GM18505 (cell line): Measurements from ENCODE around the gene ATG2A.

Experiments used
- ATAC-seq: cut with Tn5 transposase; IDR thresholded peaks from one replicate; pipeline ENCODE4 v1.9.1; 2021; ENCODE audit not compliant: unreplicated experiment
- POLR2A ChIP-seq: IDR thresholded peaks from 4 replicates; pipeline ENCODE4 v1.6.1; 2011; ENCODE audit warnings: borderline replicate concordance; ENCODE audit not compliant: insufficient read depth, insufficient read length; ENCODE audit errors: extremely low read depth

The ATG2A gene

DNA sequence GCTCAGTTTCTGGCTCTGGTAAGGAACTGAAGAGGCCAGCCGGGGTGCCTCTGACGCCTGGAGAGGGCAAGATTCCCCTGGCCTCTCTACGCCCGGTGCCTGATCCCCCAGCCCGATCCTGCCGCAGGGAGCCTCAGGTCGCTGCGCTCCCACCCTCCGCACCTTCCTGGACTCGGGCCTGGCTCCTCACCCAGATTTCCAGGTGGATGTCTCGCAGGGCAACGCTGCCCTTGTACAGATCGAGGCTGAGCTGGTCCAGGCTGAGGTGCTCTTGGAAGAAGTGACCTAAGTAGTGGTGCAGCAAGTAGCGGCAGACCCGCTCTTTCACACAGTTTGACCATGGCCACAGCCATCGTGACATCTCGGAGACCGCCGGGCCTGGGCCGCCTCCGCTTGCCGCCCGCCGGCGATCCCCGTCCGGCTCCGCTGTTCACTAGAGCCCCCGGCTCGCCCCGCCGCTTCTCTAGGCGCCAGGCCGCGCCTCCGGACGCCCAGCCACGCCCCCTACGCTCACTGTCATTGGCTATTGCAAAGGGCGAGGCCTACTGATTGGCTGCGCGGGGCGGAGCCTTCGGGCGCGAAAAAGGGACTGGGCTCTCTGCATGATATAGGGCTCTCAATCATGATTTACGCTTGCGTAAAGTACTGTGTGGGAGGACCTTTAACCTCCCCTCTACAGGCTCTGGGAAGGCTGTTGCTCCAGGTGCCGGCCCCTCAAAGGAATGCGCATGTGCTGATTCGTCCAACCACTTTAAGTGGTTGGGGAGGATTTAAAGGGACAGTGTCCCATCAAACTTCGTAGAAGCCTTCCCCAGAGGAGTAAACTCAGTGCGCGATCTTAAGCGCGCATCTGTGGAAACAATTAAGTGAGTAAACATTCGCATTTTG lies at the start of gene ATG2A:
Gene ATG2A, minus strand, starts transcription at position 435 of the 888 bp plus-strand sequence. Its CDS starts 74 bp downstream, at position 361.
- peak; percentile 87 for ATAC-seq
- TF ChIP-seq POLR2A, result peak; percentile 71

DNA sequence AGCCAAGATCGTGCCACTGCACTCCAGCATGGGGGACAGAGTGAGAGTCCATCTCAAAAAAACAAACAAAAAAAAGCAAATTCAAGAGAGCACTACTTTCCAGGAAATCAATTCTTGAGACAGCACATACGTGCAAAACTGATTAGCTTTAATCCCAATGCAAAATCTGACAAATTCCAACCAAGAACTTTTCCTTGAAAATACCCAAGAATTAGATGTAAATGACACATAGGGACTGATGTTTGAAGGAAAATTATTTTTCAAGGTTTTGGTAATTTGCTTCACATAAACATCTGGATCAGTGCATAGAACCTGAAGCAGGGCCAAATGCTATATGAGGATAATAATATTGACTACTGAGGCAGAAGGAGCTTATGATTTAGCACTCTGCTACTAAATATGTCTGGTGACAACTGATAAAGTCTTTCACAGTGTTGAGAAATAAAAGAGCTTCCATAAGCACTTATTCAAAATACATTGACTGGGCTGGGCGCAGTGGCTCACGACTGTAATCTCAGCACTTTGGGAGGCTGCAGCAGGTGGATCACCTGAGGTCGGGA lies 46.1 kb upstream of the ATG2A start:
- ATAC-seq, result no peak
- TF ChIP-seq POLR2A, result no peak

DNA sequence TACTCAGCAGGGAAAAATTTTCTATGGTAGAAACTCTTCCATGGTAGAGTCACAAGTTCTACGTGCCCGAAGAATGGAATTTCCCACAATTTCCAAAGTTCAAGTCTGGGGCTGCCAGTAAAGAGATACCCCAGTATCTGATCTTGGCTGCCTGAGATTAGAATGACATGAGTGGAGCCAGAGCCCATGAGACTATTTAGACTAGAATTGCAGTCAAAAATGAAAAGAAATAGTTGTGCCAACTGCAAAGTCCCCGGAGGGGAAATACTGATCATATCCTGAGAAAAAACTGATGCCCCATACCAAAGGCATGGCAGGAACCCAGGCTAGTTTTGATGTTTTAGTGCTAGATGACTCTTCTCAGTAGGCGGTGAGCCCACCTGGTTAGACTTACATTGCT lies 43.7 kb upstream of the ATG2A start:
- no peak for ATAC-seq
- TF ChIP-seq POLR2A, result no peak

DNA sequence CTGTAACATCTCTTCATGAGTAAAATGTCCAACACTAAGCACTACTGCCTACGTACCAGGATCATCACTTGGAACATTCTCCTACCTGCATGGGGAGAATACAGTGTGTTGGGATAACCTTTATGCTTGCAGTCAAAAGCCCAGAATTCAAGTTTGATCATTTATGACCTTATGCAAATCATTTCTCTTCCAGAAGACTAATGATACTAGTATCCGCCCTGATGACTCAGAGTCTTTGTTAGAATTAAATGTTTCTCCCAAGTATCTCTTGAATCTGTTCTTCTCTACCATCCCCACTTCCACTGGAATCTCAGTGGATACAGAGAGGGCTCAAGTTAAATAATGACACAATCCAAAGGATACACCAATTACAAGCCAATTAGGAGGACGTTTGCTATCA lies 42.5 kb upstream of the ATG2A start:
- no peak for ATAC-seq
- TF ChIP-seq POLR2A, result no peak

DNA sequence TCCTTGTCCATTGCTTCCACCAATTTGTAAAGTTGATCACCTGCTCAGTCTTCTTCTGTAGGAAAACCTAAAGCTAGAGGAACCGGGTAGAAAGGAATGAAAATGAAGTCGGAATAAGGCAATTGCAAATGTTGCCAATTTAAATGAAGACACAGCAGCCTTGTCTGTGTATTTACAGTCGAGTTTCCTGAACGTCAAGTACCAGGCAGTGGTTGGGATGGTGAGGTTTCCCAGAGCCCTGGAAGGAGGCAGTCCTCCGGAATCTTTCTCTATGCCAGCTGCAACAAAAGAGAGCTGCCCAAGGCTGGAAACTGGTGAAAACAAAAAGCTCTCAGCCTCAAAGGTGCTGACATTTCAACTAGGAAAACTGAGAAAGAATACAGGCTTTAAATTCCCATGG lies 37.2 kb upstream of the ATG2A start:
- TF ChIP-seq POLR2A, result no peak
- no peak for ATAC-seq

DNA sequence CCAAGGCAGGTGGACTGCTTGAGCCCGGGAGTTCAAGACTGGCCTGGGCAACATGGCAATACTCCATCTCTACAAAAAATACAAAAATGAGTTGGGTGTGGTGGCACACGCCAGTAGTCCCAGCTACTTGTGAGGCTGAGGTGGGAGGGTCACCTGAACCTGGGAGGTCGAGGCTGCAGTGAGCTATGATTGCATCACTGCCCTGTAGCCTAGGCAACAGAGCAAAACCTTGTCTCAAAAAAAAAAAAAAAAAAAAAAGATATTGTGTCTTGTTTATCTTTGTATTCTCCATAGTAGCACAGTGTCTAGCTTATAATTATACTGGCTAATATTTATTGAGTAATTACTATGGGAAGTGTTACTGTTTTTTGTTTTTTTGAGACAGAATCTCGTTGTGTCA lies 34.5 kb upstream of the ATG2A start:
- TF ChIP-seq POLR2A, result no peak
- no peak for ATAC-seq

DNA sequence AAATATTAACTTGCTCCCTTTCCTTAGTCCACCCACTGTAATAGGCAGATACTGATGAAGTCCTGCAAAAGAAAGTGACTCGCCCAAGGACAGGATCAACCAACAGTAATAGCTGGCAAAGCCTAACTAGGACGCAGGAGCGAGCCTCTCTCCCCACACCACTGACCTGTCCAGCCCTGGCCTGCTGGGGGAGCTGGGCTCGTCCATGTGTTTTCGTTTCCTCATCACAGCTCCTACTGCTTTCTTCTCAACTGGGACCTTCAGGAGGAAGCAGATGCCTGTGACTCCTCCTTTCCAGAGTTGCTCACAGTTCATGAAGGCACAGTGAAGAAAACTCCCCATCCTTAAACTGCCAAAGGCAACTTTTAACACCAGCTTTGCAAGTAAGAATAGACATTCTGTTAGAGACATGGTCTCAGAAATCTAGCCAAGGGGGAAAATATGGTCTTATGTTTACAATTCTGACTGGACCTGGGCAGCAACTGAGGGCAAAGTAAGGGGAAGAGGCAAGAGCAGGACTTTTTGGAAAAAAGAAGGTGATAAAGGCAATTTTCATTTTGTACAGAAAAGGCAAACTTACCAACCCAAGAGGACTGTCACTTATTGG lies 30.3 kb upstream of the ATG2A start:
- no peak for TF ChIP-seq POLR2A
- ATAC-seq, result no peak

DNA sequence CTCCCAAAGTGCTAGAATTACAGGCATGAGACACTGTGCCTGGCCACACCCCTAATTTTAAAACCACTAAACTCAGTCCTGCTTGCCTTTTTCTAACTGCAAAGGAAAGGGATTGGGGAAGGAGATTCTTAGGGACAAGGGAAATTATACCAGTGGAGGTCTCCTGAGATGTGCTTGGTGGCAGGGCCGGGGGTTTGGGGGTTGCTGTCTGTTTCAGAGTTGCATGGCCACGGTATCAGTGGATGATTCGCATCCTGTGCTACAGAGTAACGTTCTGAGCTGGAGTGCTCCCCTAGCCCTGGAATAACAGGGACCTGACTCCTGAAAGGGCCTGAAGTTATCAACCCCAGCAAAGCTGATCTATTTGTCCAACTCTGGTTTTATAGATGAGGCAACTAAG lies 19.5 kb upstream of the ATG2A start:
- no peak for TF ChIP-seq POLR2A
- no peak for ATAC-seq

DNA sequence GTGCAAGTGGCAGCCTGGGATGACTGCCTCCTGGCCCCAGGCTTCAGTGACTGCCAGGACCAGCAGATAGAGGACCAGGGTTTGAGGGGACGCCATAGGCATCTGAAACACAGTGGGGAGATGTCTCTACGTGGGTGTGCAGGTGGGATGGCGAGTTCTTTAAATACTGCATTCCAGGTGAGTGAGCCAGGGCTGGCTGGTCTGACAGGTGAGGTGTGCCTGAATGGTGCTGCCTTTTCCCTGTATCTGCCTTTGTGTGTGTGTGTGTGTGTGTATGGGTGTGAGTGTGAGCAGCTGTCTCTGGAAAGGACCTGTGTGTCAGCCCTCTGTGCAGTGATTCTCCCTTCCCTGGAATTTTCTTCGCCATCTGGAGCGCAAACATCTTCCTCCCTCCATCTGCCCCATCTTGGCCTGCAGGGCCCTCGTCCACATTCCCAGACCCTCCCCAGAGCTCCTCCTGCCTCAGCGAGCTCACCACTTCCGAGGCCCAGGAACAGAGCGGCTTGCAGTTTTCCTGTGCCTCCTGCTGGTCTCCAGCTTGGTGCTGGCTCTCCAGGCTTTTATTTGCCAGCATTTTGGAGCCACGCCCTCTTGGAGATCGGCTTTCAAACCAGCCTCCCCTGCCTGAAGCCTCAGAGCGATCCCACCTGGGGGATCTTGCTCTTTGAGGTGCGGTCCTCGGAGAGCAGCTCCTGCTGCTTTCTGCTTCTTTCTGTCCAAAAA lies 18.5 kb upstream of the ATG2A start, which contains the start of gene GPHA2:
Gene GPHA2, minus strand, starts transcription at position 535 of the 723 bp plus-strand sequence. Its CDS starts 433 bp downstream, at position 102.
- no peak for ATAC-seq
- no peak for TF ChIP-seq POLR2A

DNA sequence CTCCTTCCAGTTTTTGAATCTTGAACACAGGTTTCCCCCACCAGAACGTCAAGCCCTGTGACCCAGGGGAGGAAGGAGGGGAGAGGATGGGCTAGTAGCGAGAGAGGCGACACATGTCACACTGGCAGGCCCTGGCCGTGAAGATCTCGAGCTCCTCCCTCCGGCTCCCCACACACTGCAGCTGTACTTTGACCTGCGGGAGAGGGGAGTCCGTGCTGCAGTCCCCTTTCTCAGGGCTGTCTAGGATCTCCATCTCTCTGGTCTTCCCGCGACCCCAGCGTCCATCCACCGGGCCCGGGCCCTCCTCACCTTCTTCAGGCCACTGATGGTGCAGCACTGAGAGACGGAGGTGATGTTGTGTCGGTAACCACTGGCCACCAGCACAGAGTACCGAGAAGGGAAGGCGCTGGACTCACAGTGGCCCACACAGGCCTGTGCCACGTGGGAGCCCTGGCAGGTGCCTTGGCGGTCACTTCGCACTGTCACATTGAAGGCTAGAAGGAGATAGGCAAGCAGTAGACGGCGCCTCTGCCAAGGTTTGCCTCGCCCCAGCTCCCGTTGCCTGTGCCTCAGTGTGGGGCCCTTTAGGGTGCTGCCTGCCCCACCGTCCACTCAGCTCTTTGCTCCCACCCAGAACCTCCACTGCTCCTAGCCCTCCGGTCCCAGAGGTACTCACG lies 17.8 kb upstream of the ATG2A start:
- no peak for TF ChIP-seq POLR2A
- no peak for ATAC-seq

DNA sequence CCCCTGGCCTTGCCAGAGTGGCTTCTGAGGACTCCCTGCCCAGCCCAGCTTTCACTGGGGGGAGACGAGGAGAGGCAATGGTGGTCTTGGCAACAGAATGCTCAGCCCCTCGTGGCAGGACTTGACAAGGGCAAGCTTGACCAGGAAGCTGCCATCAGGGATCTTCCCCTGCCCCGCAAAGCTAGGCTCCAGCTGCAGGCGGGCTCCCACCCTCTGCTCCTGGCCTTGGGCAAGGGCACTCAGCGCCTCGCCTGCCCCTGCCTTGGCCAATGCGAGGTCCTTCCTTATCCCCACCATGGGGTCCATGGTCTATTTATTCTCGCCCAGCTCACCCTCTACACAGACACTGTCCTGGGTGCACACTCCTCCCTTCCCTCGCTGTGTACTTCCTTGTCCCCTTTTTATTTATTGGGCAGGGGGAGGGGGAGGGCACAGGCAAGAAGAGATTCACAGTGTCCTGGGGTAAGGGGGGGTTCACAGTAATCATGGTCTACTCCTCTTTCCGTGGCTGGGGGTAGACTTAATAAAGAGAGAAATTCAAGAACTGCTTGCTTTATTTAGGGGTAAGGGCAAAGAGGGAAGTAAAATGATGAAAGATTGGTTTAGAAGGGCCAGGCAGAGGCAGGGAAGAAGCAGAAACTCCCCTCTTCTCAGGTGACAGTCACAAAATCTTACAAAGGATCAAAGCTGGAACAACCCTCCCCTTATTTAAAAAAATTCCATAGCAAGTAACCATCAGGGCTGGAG lies 17.1 kb upstream of the ATG2A start:
- ATAC-seq, result no peak
- no peak for TF ChIP-seq POLR2A

DNA sequence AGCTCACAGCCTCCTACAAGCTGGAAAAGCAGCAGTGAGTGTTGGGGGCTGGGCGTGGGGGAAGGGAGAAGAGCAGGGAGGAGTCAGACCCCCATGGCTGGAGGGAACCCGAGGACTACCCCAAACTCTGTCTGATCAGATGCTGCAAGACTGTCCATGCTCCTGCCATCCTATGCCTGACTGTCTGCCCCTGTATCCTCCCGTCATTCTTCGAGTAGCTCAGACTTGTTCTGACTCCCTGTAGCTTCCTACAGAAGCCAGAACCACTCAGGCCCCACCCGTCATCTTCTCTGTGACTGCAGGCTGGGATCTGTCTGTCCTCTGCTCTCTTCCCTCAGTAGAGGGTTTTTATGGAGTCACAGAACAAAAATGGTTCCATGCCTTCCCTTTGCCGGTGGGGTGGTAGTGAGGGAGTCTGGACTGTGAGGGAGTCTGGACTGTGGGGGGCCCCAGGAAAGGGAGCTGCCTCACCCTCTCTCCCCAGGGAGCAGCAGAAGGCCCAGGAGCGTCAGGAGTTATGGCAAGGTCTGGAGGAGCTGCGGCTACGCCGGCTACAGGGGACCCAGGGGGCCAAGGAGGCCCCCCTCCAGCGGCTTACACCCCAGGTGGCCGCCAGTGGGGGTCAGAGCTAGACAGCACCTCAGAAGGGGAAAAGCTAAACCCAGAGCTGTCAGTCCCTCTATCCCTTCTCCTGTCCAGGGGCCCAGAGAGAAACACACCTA lies 16.4 kb upstream of the ATG2A start:
- TF ChIP-seq POLR2A, result no peak
- no peak for ATAC-seq

DNA sequence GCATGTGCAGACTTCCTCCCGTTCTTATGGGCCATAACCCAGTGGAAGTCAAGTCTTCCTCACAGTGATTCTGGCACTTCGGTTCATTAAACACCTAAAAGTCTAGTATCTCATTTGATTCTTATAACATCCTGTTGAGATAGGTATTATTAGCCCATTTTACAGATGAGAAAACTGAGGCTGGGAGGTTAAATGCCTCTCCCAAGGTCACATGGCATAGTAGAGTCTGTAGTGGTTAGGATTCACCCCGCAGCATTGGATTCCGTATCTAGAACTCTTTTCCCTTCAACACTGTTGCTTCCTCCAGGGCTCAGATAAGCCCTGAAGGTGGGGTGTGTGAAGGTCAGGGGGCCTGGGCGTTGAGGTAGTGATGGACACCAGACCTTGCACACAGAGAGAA lies 15.3 kb upstream of the ATG2A start:
- TF ChIP-seq POLR2A, result no peak
- ATAC-seq, result no peak
